Ascending aorta (tissue), 2 donors: ENCODE measurements around the gene ANKHD1. TPM values are rescaled to one million over a fixed set of nuclear protein-coding genes. Genes with fewer than 3 reads are reported as not detected.

Experiments
- DNase-seq, 2 donors: peaks; one replicate each; pipeline ENCODE4 v3.0.0-alpha.2; 2019; ENCODE audit warnings: low spot score in 2 of 2
- H3K27ac ChIP-seq, 2 donors: fragments of 200-600 bp; sonication (generic); one replicate each; pipeline ENCODE4 v1.5.1; 2016 to 2017; ENCODE audit warnings: mild to moderate bottlenecking in 1 of 2
- H3K27me3 ChIP-seq: fragments of 200-600 bp; sonication (generic); one replicate; pipeline ENCODE4 v1.5.1; 2017
- H3K36me3 ChIP-seq, 2 donors: fragments of 200-600 bp; sonication (generic); one replicate each; pipeline ENCODE4 v1.5.1; 2016
- H3K4me1 ChIP-seq, 2 donors: fragments of 200-600 bp; sonication (generic); one replicate each; pipeline ENCODE4 v1.5.1; 2016 to 2017; ENCODE audit warnings: mild to moderate bottlenecking in 1 of 2
- H3K4me3 ChIP-seq, 2 donors: fragments of 200-600 bp; sonication (generic); one replicate each; pipeline ENCODE4 v1.5.1; 2016 to 2017; ENCODE audit warnings: mild to moderate bottlenecking in 1 of 2
- H3K9me3 ChIP-seq, 2 donors: fragments of 200-600 bp; sonication (generic); one replicate each; pipeline ENCODE4 v1.5.1; 2016
- CTCF ChIP-seq, 3 experiments: fragments of 200-600 bp in 2 of 3; fragments of 450-650 bp in 1 of 3; sonication (generic) in 2 of 3; IDR thresholded peaks; one replicate each; pipeline ENCODE4 v1.5.1; 2016 to 2019; ENCODE audit warnings: antibody characterized with exemption in 3 of 3, mild to moderate bottlenecking in 1 of 3, moderate library complexity in 1 of 3
- intact Hi-C: fragments of 100-400 bp; cut with DNase I; formaldehyde crosslinking; loops from one replicate; pipeline ENCODE4 v1.15.1; 2023
- total RNA-seq: library from RNA; depleted of rRNA; stranded (reverse); fragments of >200 nt; gene quantifications from one replicate; pipeline ENCODE4 v1.1.0, GENCODE V29; 2016

ANKHD1 gene
- total RNA-seq, 1 donor from 2014 or later, result 73.4 TPM

- Histone ChIP-seq H3K27ac (no peak overlapping the region), H3K4me1 (peaks cover 4 to 34% of the 10 kb centered on the region in 2 donors), H3K27me3 (no peaks in the 10 kb centered on the region), H3K9me3 (no peaks in the 10 kb centered on the region), H3K4me3 (peak overlapping the region; percentile 75 to 95), H3K36me3 (no peaks in the 10 kb centered on the region)
- TF ChIP-seq CTCF (IDR thresholded peaks at IDR 0.05), result no peak
- intact Hi-C loops, result loop anchor here (2.0 to 5.0 kb wide), 3 partner anchors 153 to 296 kb away; partner anchors contain the start of genes HARS1, HARS2 and SRA1
- DNase-seq, result no peak
Observed at GRCh38 chr5:140403613-140404012, 2.0 kb downstream of the ANKHD1 start.

- DNase-seq, result no peak
- Histone ChIP-seq H3K4me3 (no peak overlapping the region), H3K4me1 (peaks cover 0 to 23% of the 10 kb centered on the region in 2 donors), H3K27me3 (no peaks in the 10 kb centered on the region), H3K36me3 (no peaks in the 10 kb centered on the region), H3K9me3 (no peaks in the 10 kb centered on the region), H3K27ac (no peak overlapping the region)
- intact Hi-C loops, result no loop called here
- no peak for TF ChIP-seq CTCF (IDR thresholded peaks at IDR 0.05)
Observed at GRCh38 chr5:140408750-140409241, 7.2 kb downstream of the ANKHD1 start.

GRCh38 chr5:140413230-140413629 lies 11.6 kb downstream of the ANKHD1 start:
- Histone ChIP-seq H3K27me3 (no peaks in the 10 kb centered on the region), H3K36me3 (no peaks in the 10 kb centered on the region), H3K4me1 (no peaks in the 10 kb centered on the region), H3K27ac (no peak overlapping the region), H3K4me3 (no peak overlapping the region), H3K9me3 (no peaks in the 10 kb centered on the region)
- TF ChIP-seq CTCF (IDR thresholded peaks at IDR 0.05), result no peak
- DNase-seq, result no peak
- intact Hi-C loops, result no loop called here

- H3K4me1 ChIP-seq, result no peaks in the 10 kb centered on the region
- no peaks in the 10 kb centered on the region for H3K27me3 ChIP-seq
- intact Hi-C loops, result no loop called here
- no peaks in the 10 kb centered on the region for H3K9me3 ChIP-seq
- H3K4me3 ChIP-seq, result no peak overlapping the region
- DNase-seq, result no peak
- H3K27ac ChIP-seq, result no peak overlapping the region
- no peaks in the 10 kb centered on the region for H3K36me3 ChIP-seq
- no peak for TF ChIP-seq CTCF (IDR thresholded peaks at IDR 0.05)
Observed at GRCh38 chr5:140417235-140417634, 15.6 kb downstream of the ANKHD1 start.

- DNase-seq, result no peak
- TF ChIP-seq CTCF (IDR thresholded peaks at IDR 0.05), result no peak
- no peak overlapping the region for H3K27ac ChIP-seq
- no peaks in the 10 kb centered on the region for H3K4me1 ChIP-seq
- intact Hi-C loops, result no loop called here
- no peaks in the 10 kb centered on the region for H3K9me3 ChIP-seq
- no peaks in the 10 kb centered on the region for H3K36me3 ChIP-seq
- H3K27me3 ChIP-seq, result no peaks in the 10 kb centered on the region
- H3K4me3 ChIP-seq, result no peak overlapping the region
Observed at GRCh38 chr5:140418862-140419520, 17.4 kb downstream of the ANKHD1 start.
